H9 (cell line): Measurements from ENCODE around the gene DPYD. TPM values are rescaled to one million over a fixed set of nuclear protein-coding genes. Genes with fewer than 3 reads are reported as not detected.

Experiments
- DNase-seq: peaks from one replicate; pipeline ENCODE4 v3.0.0-alpha.2; 2017
- H2AFZ ChIP-seq: one replicate; pipeline ENCODE4 v1.6.1; 2013; ENCODE audit warnings: mild to moderate bottlenecking, low read length, control low read depth, moderate library complexity
- H2AK5ac ChIP-seq: 2 replicates; pipeline ENCODE4 v1.6.1; 2013; ENCODE audit warnings: low read length, control low read depth, mixed read lengths; ENCODE audit not compliant: insufficient read length
- H2BK120ac ChIP-seq: one replicate; pipeline ENCODE4 v1.6.1; 2013; ENCODE audit warnings: low read depth, mild to moderate bottlenecking, low read length, control low read depth, inconsistent platforms; ENCODE audit not compliant: poor library complexity, severe bottlenecking
- H2BK12ac ChIP-seq: 2 replicates; pipeline ENCODE4 v1.6.1; 2013; ENCODE audit warnings: low read length, control low read depth, mixed read lengths, low read depth; ENCODE audit not compliant: insufficient read length
- H2BK15ac ChIP-seq: 2 replicates; pipeline ENCODE4 v1.6.1; 2013; ENCODE audit warnings: low read depth, low read length, control low read depth
- H2BK20ac ChIP-seq: one replicate; pipeline ENCODE4 v1.6.1; 2013; ENCODE audit warnings: low read depth, mild to moderate bottlenecking, low read length, control low read depth, inconsistent platforms; ENCODE audit not compliant: poor library complexity, severe bottlenecking
- H2BK5ac ChIP-seq: 2 replicates; pipeline ENCODE4 v1.6.1; 2013; ENCODE audit warnings: low read length, control low read depth, mixed read lengths; ENCODE audit not compliant: insufficient read length
- H3K14ac ChIP-seq: 2 replicates; pipeline ENCODE4 v1.6.1; 2013; ENCODE audit warnings: low read length, control low read depth; ENCODE audit not compliant: insufficient read depth
- H3K18ac ChIP-seq: 2 replicates; pipeline ENCODE4 v1.6.1; 2013; ENCODE audit warnings: low read depth, mild to moderate bottlenecking, mixed read lengths, low read length, control low read depth; ENCODE audit not compliant: insufficient read length
- H3K23ac ChIP-seq: 2 replicates; pipeline ENCODE4 v1.6.1; 2013; ENCODE audit warnings: low read length, control low read depth, mixed read lengths, low read depth; ENCODE audit not compliant: insufficient read length
- H3K23me2 ChIP-seq: 2 replicates; pipeline ENCODE4 v1.6.1; 2013; ENCODE audit warnings: low read depth, mild to moderate bottlenecking, mixed read lengths, low read length, control low read depth; ENCODE audit not compliant: insufficient read length, poor library complexity, severe bottlenecking
- H3K27ac ChIP-seq: 2 replicates; pipeline ENCODE4 v1.5.1; 2013; ENCODE audit warnings: low read length, control low read depth, mixed read lengths, low read depth; ENCODE audit not compliant: insufficient read length
- H3K27me3 ChIP-seq: 2 replicates; pipeline ENCODE4 v1.6.1; 2013; ENCODE audit warnings: low read length, control low read depth, inconsistent platforms; ENCODE audit not compliant: insufficient read depth
- H3K4ac ChIP-seq: 2 replicates; pipeline ENCODE4 v1.6.1; 2013; ENCODE audit warnings: low read depth, mild to moderate bottlenecking, control low read depth, inconsistent platforms, low read length, moderate library complexity
- H3K4me1 ChIP-seq: 2 replicates; pipeline ENCODE4 v1.6.1; 2013; ENCODE audit warnings: low read length, control low read depth, inconsistent platforms; ENCODE audit not compliant: insufficient read depth
- H3K4me2 ChIP-seq: 2 replicates; pipeline ENCODE4 v1.6.1; 2013; ENCODE audit warnings: low read length, control low read depth, mixed read lengths; ENCODE audit not compliant: insufficient read length, insufficient read depth
- H3K56ac ChIP-seq: 2 replicates; pipeline ENCODE4 v1.6.1; 2013; ENCODE audit warnings: low read depth, mild to moderate bottlenecking, mixed read lengths, low read length, control low read depth; ENCODE audit not compliant: insufficient read length
- H3K79me1 ChIP-seq: 2 replicates; pipeline ENCODE4 v1.6.1; 2013; ENCODE audit warnings: low read depth, mild to moderate bottlenecking, moderate library complexity, low read length, control low read depth, inconsistent platforms; ENCODE audit not compliant: insufficient read depth, poor library complexity, severe bottlenecking
- H3K79me2 ChIP-seq: 2 replicates; pipeline ENCODE4 v1.6.1; 2013; ENCODE audit warnings: low read length, control low read depth, inconsistent platforms; ENCODE audit not compliant: insufficient read depth
- H3K9ac ChIP-seq: 2 replicates; pipeline ENCODE4 v1.6.1; 2013; ENCODE audit warnings: low read length, control low read depth, mixed read lengths; ENCODE audit not compliant: insufficient read length; ENCODE audit errors: extremely low read depth
- H3K9me3 ChIP-seq: one replicate; pipeline ENCODE4 v1.6.1; 2013; ENCODE audit warnings: low read depth, low read length, inconsistent platforms; ENCODE audit not compliant: control insufficient read depth
- H3T11ph ChIP-seq: one replicate; pipeline ENCODE4 v1.6.1; 2013; ENCODE audit warnings: mild to moderate bottlenecking, low read length, control low read depth, inconsistent platforms
- H4K20me1 ChIP-seq: one replicate; pipeline ENCODE4 v1.6.1; 2013; ENCODE audit not compliant: control insufficient read depth, insufficient read length, insufficient read depth
- H4K5ac ChIP-seq: 2 replicates; pipeline ENCODE4 v1.6.1; 2013; ENCODE audit warnings: low read depth, mild to moderate bottlenecking, mixed read lengths, low read length, control low read depth; ENCODE audit not compliant: insufficient read length
- H4K8ac ChIP-seq: replicated peaks from 2 replicates; pipeline ENCODE4 v1.6.1; 2013; ENCODE audit warnings: low read length, control low read depth, mixed read lengths, low read depth; ENCODE audit not compliant: insufficient read length
- H4K91ac ChIP-seq: 2 replicates; pipeline ENCODE4 v1.6.1; 2013; ENCODE audit warnings: low read depth, mild to moderate bottlenecking, moderate library complexity, mixed read lengths, low read length, control low read depth; ENCODE audit not compliant: insufficient read length
- H3K27ac Mint-ChIP-seq, 3 experiments: 2 replicates in 2 of 3; 3 replicates in 1 of 3; pipeline ENCODE4 v1.8.0; 2020 to 2021; ENCODE audit warnings: mixed read lengths in 3 of 3, mild to moderate bottlenecking in 1 of 3, moderate library complexity in 1 of 3
- H3K27me3 Mint-ChIP-seq: 2 replicates; pipeline ENCODE4 v1.8.0; 2021; ENCODE audit warnings: low read depth, mild to moderate bottlenecking, moderate library complexity, mixed read lengths
- H3K36me3 Mint-ChIP-seq, 3 experiments: 2 replicates in 2 of 3; 3 replicates in 1 of 3; pipeline ENCODE4 v1.8.0; 2020 to 2021; ENCODE audit warnings: low read depth in 3 of 3, mixed read lengths in 3 of 3; ENCODE audit not compliant: insufficient read depth in 1 of 3
- H3K4me1 Mint-ChIP-seq, 2 experiments: 2 replicates each; pipeline ENCODE4 v1.8.0; 2020; ENCODE audit warnings: mixed read lengths in 2 of 2
- H3K4me3 Mint-ChIP-seq, 2 experiments: 2 replicates in 1 of 2; 3 replicates in 1 of 2; pipeline ENCODE4 v1.8.0; 2020 to 2021; ENCODE audit warnings: mild to moderate bottlenecking in 2 of 2, mixed read lengths in 2 of 2, moderate library complexity in 1 of 2
- H3K9me3 Mint-ChIP-seq, 2 experiments: 2 replicates in 1 of 2; 3 replicates in 1 of 2; pipeline ENCODE4 v1.8.0; 2020; ENCODE audit warnings: mild to moderate bottlenecking in 2 of 2, mixed read lengths in 2 of 2, moderate library complexity in 1 of 2
- CTCF ChIP-seq: fragments of 200-600 bp; sonication (generic); conservative IDR thresholded peaks from 3 replicates; pipeline ENCODE4 v1.8.0; 2021; ENCODE audit warnings: antibody characterized with exemption, mild to moderate bottlenecking
- total RNA-seq: library from RNA; stranded (reverse); gene quantifications from 2 replicates; pipeline ENCODE4 v1.2.1, GENCODE V29; 2021

Gene DPYD
- total RNA-seq, 1 experiment from 2014 or later, result 0.37 TPM

GRCh38 chr1:97073169-97073568 lies 847.7 kb downstream of the DPYD start:
- no peak overlapping the region for H3K23ac ChIP-seq
- H2BK120ac ChIP-seq, result no peak overlapping the region
- H3K27ac ChIP-seq, result no peak overlapping the region
- H3K4me2 ChIP-seq, result no peak overlapping the region
- Mint-ChIP-seq H3K27ac (no peak overlapping the region), H3K27me3 (no peaks in the 10 kb centered on the region), H3K4me1 (no peaks in the 10 kb centered on the region), H3K36me3 (no peaks in the 10 kb centered on the region), H3K9me3 (no peaks in the 10 kb centered on the region), H3K4me3 (no peak overlapping the region)
- H2BK20ac ChIP-seq, result no peak overlapping the region
- H2AFZ ChIP-seq, result no peak overlapping the region
- no peak overlapping the region for H2AK5ac ChIP-seq
- H3K79me1 ChIP-seq, result no peaks in the 10 kb centered on the region
- DNase-seq, result no peak
- no peaks in the 10 kb centered on the region for H3K4me1 ChIP-seq
- no peak overlapping the region for H4K8ac ChIP-seq
- no peaks in the 10 kb centered on the region for H3K79me2 ChIP-seq
- H4K91ac ChIP-seq, result no peak overlapping the region
- H4K5ac ChIP-seq, result no peak overlapping the region
- H3K14ac ChIP-seq, result no peak overlapping the region
- H2BK12ac ChIP-seq, result no peak overlapping the region
- H3T11ph ChIP-seq, result no peak overlapping the region
- H3K18ac ChIP-seq, result no peak overlapping the region
- no peak overlapping the region for H3K4ac ChIP-seq
- H4K20me1 ChIP-seq, result no peaks in the 10 kb centered on the region
- no peak overlapping the region for H3K9ac ChIP-seq
- H3K23me2 ChIP-seq, result no peaks in the 10 kb centered on the region
- TF ChIP-seq CTCF, result no peak
- no peak overlapping the region for H2BK15ac ChIP-seq
- H2BK5ac ChIP-seq, result no peak overlapping the region
- no peaks in the 10 kb centered on the region for H3K9me3 ChIP-seq
- H3K27me3 ChIP-seq, result no peaks in the 10 kb centered on the region
- H3K56ac ChIP-seq, result no peak overlapping the region
